Hepatocyte (in vitro differentiated cells): Measurements from ENCODE around the gene GRK5.

ENCODE experiments used
- EZH2 ChIP-seq: fragments of 200-600 bp; sonication (generic); IDR thresholded peaks from 2 replicates; pipeline ENCODE4 v1.6.1; 2016; ENCODE audit warnings: antibody characterized with exemption, mild to moderate bottlenecking, borderline replicate concordance
- TF ChIP-seq, protein P1 (sequence below): fragments of 200-600 bp; sonication (generic); IDR thresholded peaks from 2 replicates; pipeline ENCODE4 v1.5.1; 2016; ENCODE audit warnings: antibody characterized with exemption, mild to moderate bottlenecking; ENCODE audit not compliant: poor library complexity

DNA sequence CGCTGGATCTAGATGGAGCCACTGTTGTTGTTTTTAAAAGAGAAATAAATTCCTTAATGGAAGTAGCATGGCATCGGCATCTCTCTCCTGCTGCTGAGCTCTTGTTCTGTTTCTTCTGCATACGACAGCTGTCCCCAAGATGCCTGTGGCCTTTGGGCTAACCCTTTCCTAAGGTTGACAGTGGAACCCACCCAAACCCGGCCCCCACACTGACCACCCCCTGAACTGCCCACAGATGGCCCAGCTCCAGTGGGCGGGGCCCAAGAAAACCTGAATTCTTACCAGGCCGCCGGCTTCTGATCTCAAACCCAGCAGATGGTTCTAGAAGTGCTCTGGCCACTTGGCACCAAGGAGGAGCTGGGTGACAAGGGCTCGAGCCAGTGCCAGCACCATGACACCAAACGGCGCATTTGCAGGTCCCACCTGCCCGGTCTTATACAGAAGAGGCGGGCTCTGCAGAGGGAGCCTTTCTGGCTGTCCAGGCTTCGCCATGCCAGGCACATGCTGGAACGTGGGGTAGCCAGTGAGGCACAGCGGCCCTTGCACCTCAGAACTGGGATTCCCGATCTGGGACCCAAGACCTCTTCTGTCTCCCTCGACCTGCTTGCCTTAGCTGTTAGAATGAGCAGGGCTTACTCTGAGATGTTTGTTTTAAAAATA is 252.4 kb downstream of the GRK5 start:
- TF ChIP-seq, protein P1, sequence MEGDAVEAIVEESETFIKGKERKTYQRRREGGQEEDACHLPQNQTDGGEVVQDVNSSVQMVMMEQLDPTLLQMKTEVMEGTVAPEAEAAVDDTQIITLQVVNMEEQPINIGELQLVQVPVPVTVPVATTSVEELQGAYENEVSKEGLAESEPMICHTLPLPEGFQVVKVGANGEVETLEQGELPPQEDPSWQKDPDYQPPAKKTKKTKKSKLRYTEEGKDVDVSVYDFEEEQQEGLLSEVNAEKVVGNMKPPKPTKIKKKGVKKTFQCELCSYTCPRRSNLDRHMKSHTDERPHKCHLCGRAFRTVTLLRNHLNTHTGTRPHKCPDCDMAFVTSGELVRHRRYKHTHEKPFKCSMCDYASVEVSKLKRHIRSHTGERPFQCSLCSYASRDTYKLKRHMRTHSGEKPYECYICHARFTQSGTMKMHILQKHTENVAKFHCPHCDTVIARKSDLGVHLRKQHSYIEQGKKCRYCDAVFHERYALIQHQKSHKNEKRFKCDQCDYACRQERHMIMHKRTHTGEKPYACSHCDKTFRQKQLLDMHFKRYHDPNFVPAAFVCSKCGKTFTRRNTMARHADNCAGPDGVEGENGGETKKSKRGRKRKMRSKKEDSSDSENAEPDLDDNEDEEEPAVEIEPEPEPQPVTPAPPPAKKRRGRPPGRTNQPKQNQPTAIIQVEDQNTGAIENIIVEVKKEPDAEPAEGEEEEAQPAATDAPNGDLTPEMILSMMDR: no peak
- TF ChIP-seq EZH2: no peak
